ENCODE data around the gene CAMK1D. TPM values are rescaled to one million over a fixed set of nuclear protein-coding genes. Genes with fewer than 3 reads are reported as not detected.

Gene CAMK1D
- total RNA-seq, 1 experiment from 2014 or later, result 6.3 TPM

- Histone ChIP-seq H2AFZ (ENCODE audit: low read length) (no peak overlapping the region), H2BK120ac (ENCODE audit: low read depth, low read length, poor library complexity, severe bottlenecking) (no peak overlapping the region), H4K5ac (ENCODE audit: insufficient read length, low read depth, low read length) (no peak overlapping the region), H3K9me3 (ENCODE audit: control insufficient read depth, low read depth, low read length) (no peaks in the 10 kb centered on the region), H2BK5ac (ENCODE audit: insufficient read length, low read length) (no peak overlapping the region), H3K27me3 (ENCODE audit: insufficient read depth, low read length) (no peaks in the 10 kb centered on the region; the same call in 1 of the 2 replicates), H3K9ac (ENCODE audit: extremely low read depth, insufficient read length, low read length) (no peak overlapping the region), H3K4ac (ENCODE audit: low read depth, low read length) (no peak overlapping the region), H3K27ac (ENCODE audit: insufficient read length, low read depth, low read length) (no peak overlapping the region), H3K56ac (ENCODE audit: insufficient read length, low read depth, low read length) (no peak overlapping the region), H2BK12ac (ENCODE audit: insufficient read length, low read depth, low read length) (no peak overlapping the region), H3K79me1 (ENCODE audit: insufficient read depth, low read depth, low read length, poor library complexity, severe bottlenecking) (no peaks in the 10 kb centered on the region), H3T11ph (ENCODE audit: low read length) (no peak overlapping the region), H3K79me2 (ENCODE audit: insufficient read depth, low read length) (no peaks in the 10 kb centered on the region), H3K23ac (ENCODE audit: insufficient read length, low read depth, low read length) (no peak overlapping the region), H2BK15ac (ENCODE audit: low read depth, low read length) (no peak overlapping the region), H2BK20ac (ENCODE audit: low read depth, low read length, poor library complexity, severe bottlenecking) (no peak overlapping the region), H4K8ac (replicated peaks; ENCODE audit: insufficient read length, low read depth, low read length) (no peak overlapping the region), H2AK5ac (ENCODE audit: insufficient read length, low read length) (no peak overlapping the region), H4K20me1 (ENCODE audit: control insufficient read depth, insufficient read depth, insufficient read length) (no peaks in the 10 kb centered on the region), H3K23me2 (ENCODE audit: insufficient read length, low read depth, low read length, poor library complexity, severe bottlenecking) (no peaks in the 10 kb centered on the region), H4K91ac (ENCODE audit: insufficient read length, low read depth, low read length) (no peak overlapping the region), H3K14ac (ENCODE audit: insufficient read depth, low read length) (no peak overlapping the region), H3K18ac (ENCODE audit: insufficient read length, low read depth, low read length) (no peak overlapping the region), H3K4me1 (ENCODE audit: insufficient read depth, low read length) (no peaks in the 10 kb centered on the region), H3K4me2 (ENCODE audit: insufficient read depth, insufficient read length, low read length) (no peak overlapping the region)
- Mint-ChIP-seq H3K27ac (no peak overlapping the region), H3K4me3 (no peak overlapping the region), H3K9me3 (no peaks in the 10 kb centered on the region), H3K36me3 (ENCODE audit: insufficient read depth in 1 of 3, low read depth in 3 of 3) (no peaks in the 10 kb centered on the region), H3K4me1 (no peaks in the 10 kb centered on the region), H3K27me3 (ENCODE audit: low read depth) (no peaks in the 10 kb centered on the region; the same call in 1 of the 2 replicates)
- TF ChIP-seq CTCF (conservative IDR thresholded peaks at IDR 0.05), result no peak
- no peak for DNase-seq
- no CpG with 5 or more reads among the region's 7 CpGs for WGBS (ENCODE audit: extremely low coverage, insufficient read length, low lambda C conversion rate)
Measured at GRCh38 chr10:12699258-12699700, 349.9 kb downstream of the CAMK1D start.

Measured in H9 (cell line).